BLaER1 treated with 17β-estradiol and CSF1 and Interleukin-3, amounts not matched to agents 10 nM and 100 nM (cell line): Measurements from ENCODE around the gene WDFY1.
A peak's percentile ranks its signal among the peaks of the same experiment; 100 is the strongest.

Experiments
- H3K27ac ChIP-seq, 11 experiments: shearing (Covaris generic); formaldehyde crosslinking; 2 replicates each; pipeline ENCODE4 v1.8.1; 2022
- H3K27me3 ChIP-seq, 11 experiments: shearing (Covaris generic); formaldehyde crosslinking; 2 replicates each; pipeline ENCODE4 v1.8.1; 2022
- H3K36me3 ChIP-seq, 11 experiments: shearing (Covaris generic); formaldehyde crosslinking; 2 replicates each; pipeline ENCODE4 v1.8.1; 2022
- H3K4me1 ChIP-seq, 10 experiments: shearing (Covaris generic); formaldehyde crosslinking; 2 replicates each; pipeline ENCODE4 v1.8.1; 2022
- H3K4me2 ChIP-seq, 11 experiments: shearing (Covaris generic); formaldehyde crosslinking; 2 replicates each; pipeline ENCODE4 v1.8.1; 2022
- H3K4me3 ChIP-seq, 10 experiments: shearing (Covaris generic); formaldehyde crosslinking; 2 replicates each; pipeline ENCODE4 v1.8.1; 2022
- H3K9ac ChIP-seq, 11 experiments: shearing (Covaris generic); formaldehyde crosslinking; 2 replicates each; pipeline ENCODE4 v1.8.1; 2022
- H3K9me3 ChIP-seq, 11 experiments: shearing (Covaris generic); formaldehyde crosslinking; replicated peaks in 1 of 11; 2 replicates each; pipeline ENCODE4 v1.8.1; 2022
- H4K20me1 ChIP-seq, 11 experiments: shearing (Covaris generic); formaldehyde crosslinking; 2 replicates each; pipeline ENCODE4 v1.8.1; 2022
- Cebpa-rat ChIP-seq, 11 experiments: shearing (Covaris generic); IDR thresholded peaks; 2 replicates each; pipeline ENCODE4 v1.8.1; 2022

WDFY1 gene

GRCh38 chr2:223894009-223894408 lies 51.1 kb downstream of the WDFY1 start:
- no peak for TF ChIP-seq Cebpa-rat (IDR thresholded peaks at IDR 0.05)
- H3K4me2 ChIP-seq, result peak overlapping the region in 10 of 11 experiments; percentile 8 to 88 (median 80); a peak in 18 of 22 replicates
- peaks cover 5 to 16% (median 8%) of the 10 kb centered on the region in 11 experiments; a peak in 12 of 22 replicates for H3K9me3 ChIP-seq
- no peak overlapping the region for H3K4me3 ChIP-seq
- H4K20me1 ChIP-seq, result peaks cover 0 to 30% (median 0%) of the 10 kb centered on the region in 11 experiments; a peak in 5 of 22 replicates
- H3K4me1 ChIP-seq, result peaks cover 78 to 91% (median 86%) of the 10 kb centered on the region in 10 experiments
- H3K36me3 ChIP-seq, result peaks cover 25 to 65% (median 29%) of the 10 kb centered on the region in 11 experiments
- no peaks in the 10 kb centered on the region for H3K27me3 ChIP-seq
- peak overlapping the region in 8 of 11 experiments; percentile 77 to 87 (median 80); a peak in 16 of 22 replicates for H3K27ac ChIP-seq
- H3K9ac ChIP-seq, result peak overlapping the region in 5 of 11 experiments; percentile 2 to 65 (median 30); a peak in 6 of 22 replicates

GRCh38 chr2:223890721-223891120 lies 54.4 kb downstream of the WDFY1 start:
- H4K20me1 ChIP-seq, result peaks cover 0 to 40% (median 0%) of the 10 kb centered on the region in 11 experiments; a peak in 5 of 22 replicates
- no peak for TF ChIP-seq Cebpa-rat (IDR thresholded peaks at IDR 0.05)
- H3K9me3 ChIP-seq, result peaks cover 5 to 12% (median 10%) of the 10 kb centered on the region in 11 experiments; a peak in 12 of 22 replicates
- no peak overlapping the region for H3K4me3 ChIP-seq
- peak overlapping the region in 8 of 11 experiments; percentile 3 to 45 (median 22); a peak in 6 of 22 replicates for H3K27ac ChIP-seq
- no peaks in the 10 kb centered on the region for H3K27me3 ChIP-seq
- peaks cover 67 to 81% (median 77%) of the 10 kb centered on the region in 10 experiments for H3K4me1 ChIP-seq
- H3K36me3 ChIP-seq, result peaks cover 17 to 79% (median 25%) of the 10 kb centered on the region in 11 experiments
- peak overlapping the region; percentile 68 to 88 (median 79) for H3K4me2 ChIP-seq
- peak overlapping the region in 1 of 11 experiments; percentile 19; a peak in 1 of 22 replicates for H3K9ac ChIP-seq

GRCh38 chr2:223889229-223889628 lies 55.9 kb downstream of the WDFY1 start:
- Histone ChIP-seq H3K4me3 (no peak overlapping the region), H3K4me2 (no peak overlapping the region), H3K27me3 (no peaks in the 10 kb centered on the region), H3K9me3 (peaks cover 5 to 12% (median 10%) of the 10 kb centered on the region in 11 experiments; a peak in 12 of 22 replicates), H4K20me1 (peaks cover 0 to 38% (median 0%) of the 10 kb centered on the region in 11 experiments; a peak in 4 of 22 replicates), H3K4me1 (peaks cover 52 to 66% (median 62%) of the 10 kb centered on the region in 10 experiments), H3K9ac (no peak overlapping the region), H3K27ac (no peak overlapping the region), H3K36me3 (peaks cover 31 to 81% (median 40%) of the 10 kb centered on the region in 11 experiments)
- TF ChIP-seq Cebpa-rat (IDR thresholded peaks at IDR 0.05), result no peak

GRCh38 chr2:223888251-223888650 lies 56.9 kb downstream of the WDFY1 start:
- Histone ChIP-seq H3K27ac (peak overlapping the region in 6 of 11 experiments; percentile 7 to 63 (median 51); a peak in 5 of 22 replicates), H4K20me1 (peaks cover 0 to 33% (median 0%) of the 10 kb centered on the region in 11 experiments; a peak in 3 of 22 replicates), H3K4me3 (no peak overlapping the region), H3K4me2 (peak overlapping the region in 8 of 11 experiments; percentile 23 to 69 (median 48); a peak in 10 of 22 replicates), H3K27me3 (no peaks in the 10 kb centered on the region), H3K36me3 (peaks cover 41 to 81% (median 47%) of the 10 kb centered on the region in 11 experiments), H3K9ac (no peak overlapping the region), H3K9me3 (peaks cover 5 to 12% (median 10%) of the 10 kb centered on the region in 11 experiments; a peak in 12 of 22 replicates), H3K4me1 (peaks cover 43 to 57% (median 53%) of the 10 kb centered on the region in 10 experiments)
- TF ChIP-seq Cebpa-rat (IDR thresholded peaks at IDR 0.05), result no peak

- H3K4me1 ChIP-seq, result peaks cover 31 to 49% (median 42%) of the 10 kb centered on the region in 10 experiments
- peak overlapping the region in 10 of 11 experiments; percentile 7 to 63 (median 46); a peak in 16 of 22 replicates for H3K27ac ChIP-seq
- no peak for TF ChIP-seq Cebpa-rat (IDR thresholded peaks at IDR 0.05)
- peak overlapping the region; percentile 15 to 69 (median 53) for H3K4me2 ChIP-seq
- peaks cover 5 to 12% (median 10%) of the 10 kb centered on the region in 11 experiments; a peak in 12 of 22 replicates for H3K9me3 ChIP-seq
- peaks cover 0 to 33% (median 0%) of the 10 kb centered on the region in 11 experiments; a peak in 3 of 22 replicates for H4K20me1 ChIP-seq
- H3K9ac ChIP-seq, result peak overlapping the region in 1 of 11 experiments; percentile 5; a peak in 1 of 22 replicates
- no peaks in the 10 kb centered on the region for H3K27me3 ChIP-seq
- H3K36me3 ChIP-seq, result peaks cover 50 to 81% (median 59%) of the 10 kb centered on the region in 11 experiments
- no peak overlapping the region for H3K4me3 ChIP-seq
These were observed 58.0 kb downstream of the WDFY1 start for GRCh38 chr2:223887127-223887526.

GRCh38 chr2:223886726-223887125 lies 58.4 kb downstream of the WDFY1 start:
- no peak overlapping the region for H3K4me3 ChIP-seq
- TF ChIP-seq Cebpa-rat (IDR thresholded peaks at IDR 0.05), result no peak
- peak overlapping the region in 10 of 11 experiments; percentile 7 to 63 (median 46); a peak in 16 of 22 replicates for H3K27ac ChIP-seq
- peaks cover 54 to 83% (median 63%) of the 10 kb centered on the region in 11 experiments for H3K36me3 ChIP-seq
- H4K20me1 ChIP-seq, result peaks cover 0 to 32% (median 0%) of the 10 kb centered on the region in 11 experiments; a peak in 3 of 22 replicates
- H3K9me3 ChIP-seq, result peaks cover 5 to 12% (median 10%) of the 10 kb centered on the region in 11 experiments; a peak in 12 of 22 replicates
- H3K4me2 ChIP-seq, result peak overlapping the region; percentile 15 to 69 (median 53)
- no peaks in the 10 kb centered on the region for H3K27me3 ChIP-seq
- H3K9ac ChIP-seq, result peak overlapping the region in 1 of 11 experiments; percentile 5; a peak in 1 of 22 replicates
- H3K4me1 ChIP-seq, result peaks cover 27 to 45% (median 38%) of the 10 kb centered on the region in 10 experiments

- H3K4me2 ChIP-seq, result no peak overlapping the region
- H3K36me3 ChIP-seq, result peaks cover 67 to 96% (median 77%) of the 10 kb centered on the region in 11 experiments
- H3K27ac ChIP-seq, result no peak overlapping the region
These were observed 60.7 kb downstream of the WDFY1 start for GRCh38 chr2:223884399-223884798.

GRCh38 chr2:223882715-223883114 lies 62.4 kb downstream of the WDFY1 start:
- peaks cover 77 to 97% (median 88%) of the 10 kb centered on the region in 11 experiments for H3K36me3 ChIP-seq
- no peak for TF ChIP-seq Cebpa-rat (IDR thresholded peaks at IDR 0.05)
- H3K27ac ChIP-seq, result no peak overlapping the region

More at GRCh38 chr2:223884399-223884798, 60.7 kb downstream of the WDFY1 start:
- Histone ChIP-seq H3K4me3 (no peak overlapping the region), H3K9ac (no peak overlapping the region), H3K4me1 (peaks cover 8 to 24% (median 19%) of the 10 kb centered on the region in 10 experiments), H4K20me1 (peaks cover 0 to 25% (median 0%) of the 10 kb centered on the region in 11 experiments; a peak in 2 of 22 replicates), H3K27me3 (no peaks in the 10 kb centered on the region), H3K9me3 (peaks cover 3 to 6% (median 4%) of the 10 kb centered on the region in 11 experiments; a peak in 12 of 22 replicates)
- no peak for TF ChIP-seq Cebpa-rat (IDR thresholded peaks at IDR 0.05)

GRCh38 chr2:223880796-223881195 lies 64.3 kb downstream of the WDFY1 start:
- H3K36me3 ChIP-seq, result peaks cover 81 to 100% (median 92%) of the 10 kb centered on the region in 11 experiments
- H3K4me1 ChIP-seq, result no peaks in the 10 kb centered on the region
- H3K9me3 ChIP-seq, result no peaks in the 10 kb centered on the region
- no peak overlapping the region for H3K4me2 ChIP-seq
- H3K27me3 ChIP-seq, result no peaks in the 10 kb centered on the region
- H3K27ac ChIP-seq, result no peak overlapping the region
- TF ChIP-seq Cebpa-rat (IDR thresholded peaks at IDR 0.05), result no peak
- H3K4me3 ChIP-seq, result no peak overlapping the region
- no peak overlapping the region for H3K9ac ChIP-seq
- peaks cover 0 to 25% (median 0%) of the 10 kb centered on the region in 11 experiments; a peak in 1 of 22 replicates for H4K20me1 ChIP-seq

More at GRCh38 chr2:223882715-223883114, 62.4 kb downstream of the WDFY1 start:
- Histone ChIP-seq H3K9me3 (no peaks in the 10 kb centered on the region), H3K27me3 (no peaks in the 10 kb centered on the region), H3K4me3 (no peak overlapping the region), H3K9ac (no peak overlapping the region), H3K4me1 (peaks cover 8 to 15% (median 14%) of the 10 kb centered on the region in 10 experiments), H3K4me2 (no peak overlapping the region), H4K20me1 (peaks cover 0 to 20% (median 0%) of the 10 kb centered on the region in 11 experiments; a peak in 2 of 22 replicates)
